Neural cell (in vitro differentiated cells): ENCODE measurements around the gene ITGA8. TPM values are rescaled to one million over a fixed set of nuclear protein-coding genes. Genes with fewer than 3 reads are reported as not detected.

Experiments used
- H2AFZ ChIP-seq: fragments of 200-600, 300-800 bp; sonication (generic), shearing (Covaris generic); 2 replicates; pipeline ENCODE4 v1.6.0; 2014; ENCODE audit warnings: low read depth, mild to moderate bottlenecking, antibody characterized with exemption, low read length, moderate library complexity
- H3F3A ChIP-seq: fragments of 200-600 bp; shearing (Covaris generic); 2 replicates; pipeline ENCODE4 v1.6.1; 2016; ENCODE audit warnings: mild to moderate bottlenecking, moderate library complexity, mixed read lengths, antibody characterized with exemption, low read length; ENCODE audit not compliant: insufficient read depth, poor library complexity, severe bottlenecking
- H3K27ac ChIP-seq: fragments of 200-600, 300-800 bp; sonication (generic), shearing (Covaris generic); 2 replicates; pipeline ENCODE4 v1.5.1; 2014; ENCODE audit warnings: mild to moderate bottlenecking, low read length, moderate library complexity
- H3K27me3 ChIP-seq: fragments of 300-800, 200-600 bp; sonication (generic), shearing (Covaris generic); 2 replicates; pipeline ENCODE4 v1.6.0; 2014; ENCODE audit warnings: mild to moderate bottlenecking, low read depth, low read length, moderate library complexity; ENCODE audit not compliant: insufficient read depth
- H3K36me3 ChIP-seq: fragments of 300-800, 200-600 bp; sonication (generic), shearing (Covaris generic); 2 replicates; pipeline ENCODE4 v1.5.1; 2014; ENCODE audit warnings: mild to moderate bottlenecking, antibody characterized with exemption, low read length, moderate library complexity; ENCODE audit not compliant: insufficient read depth
- H3K4me2 ChIP-seq: fragments of 300-800, 200-600 bp; sonication (generic), shearing (Covaris generic); 2 replicates; pipeline ENCODE4 v1.6.0; 2014; ENCODE audit warnings: mild to moderate bottlenecking, low read length
- H3K4me3 ChIP-seq: fragments of 300-800, 200-600 bp; sonication (generic), shearing (Covaris generic); 2 replicates; pipeline ENCODE4 v1.5.1; 2014; ENCODE audit warnings: mild to moderate bottlenecking, low read length, moderate library complexity
- H3K79me2 ChIP-seq: fragments of 200-600 bp; shearing (Covaris generic); replicated peaks from 2 replicates; pipeline ENCODE4 v1.6.0; 2014; ENCODE audit warnings: mild to moderate bottlenecking, low read length, moderate library complexity; ENCODE audit not compliant: insufficient read depth
- H3K9ac ChIP-seq: fragments of 300-800, 200-600 bp; sonication (generic), shearing (Covaris generic); 2 replicates; pipeline ENCODE4 v1.6.1; 2016; ENCODE audit warnings: mild to moderate bottlenecking, low read length, mixed read lengths
- H3K9me2 ChIP-seq: fragments of 200-600 bp; shearing (Covaris generic); 2 replicates; pipeline ENCODE4 v1.6.1; 2016; ENCODE audit warnings: mild to moderate bottlenecking, low read length, mixed read lengths; ENCODE audit not compliant: insufficient read depth
- H3K9me3 ChIP-seq: fragments of 200-600, 300-800 bp; sonication (generic), shearing (Covaris generic); 2 replicates; pipeline ENCODE4 v1.6.1; 2016; ENCODE audit warnings: mild to moderate bottlenecking, mixed run types, low read length, moderate library complexity, mixed read lengths
- H4K20me1 ChIP-seq: fragments of 200-600 bp; shearing (Covaris generic); 2 replicates; pipeline ENCODE4 v1.6.1; 2016; ENCODE audit warnings: mild to moderate bottlenecking, mixed run types; ENCODE audit not compliant: insufficient read depth
- CTCF ChIP-seq: fragments of 450-650 bp; IDR thresholded peaks from 2 replicates; pipeline ENCODE4 v1.5.1; 2014; ENCODE audit warnings: antibody characterized with exemption, mild to moderate bottlenecking, moderate library complexity; ENCODE audit not compliant: poor library complexity, severe bottlenecking
- EP300 ChIP-seq: fragments of 450-650 bp; conservative IDR thresholded peaks from 2 replicates; pipeline ENCODE4 v1.6.1; 2014; ENCODE audit warnings: antibody characterized with exemption, mild to moderate bottlenecking, moderate library complexity; ENCODE audit not compliant: poor library complexity, severe bottlenecking
- EZH2 ChIP-seq: fragments of 200-600, 300-800 bp; shearing (Covaris generic), sonication (generic); IDR thresholded peaks from 2 replicates; pipeline ENCODE4 v1.6.1; 2014; ENCODE audit warnings: antibody characterized with exemption, low read length, borderline replicate concordance, mild to moderate bottlenecking; ENCODE audit not compliant: insufficient read depth, poor library complexity, severe bottlenecking
- MXI1 ChIP-seq: fragments of 450-650 bp; conservative IDR thresholded peaks from 2 replicates; pipeline ENCODE4 v1.6.1; 2014; ENCODE audit warnings: antibody characterized with exemption, mild to moderate bottlenecking; ENCODE audit not compliant: poor library complexity, severe bottlenecking
- POLR2AphosphoS5 ChIP-seq: IDR thresholded peaks from 2 replicates; pipeline ENCODE4 v1.6.1; 2012
- RAD21 ChIP-seq: fragments of 450-650 bp; conservative IDR thresholded peaks from 2 replicates; pipeline ENCODE4 v1.6.1; 2014; ENCODE audit warnings: antibody characterized with exemption, mild to moderate bottlenecking, moderate library complexity
- REST ChIP-seq: IDR thresholded peaks from 2 replicates; pipeline ENCODE4 v1.6.1; 2012; ENCODE audit warnings: borderline replicate concordance
- SMC3 ChIP-seq: fragments of 450-650 bp; conservative IDR thresholded peaks from 2 replicates; pipeline ENCODE4 v1.6.1; 2014; ENCODE audit warnings: antibody characterized with exemption, mild to moderate bottlenecking, moderate library complexity; ENCODE audit not compliant: poor library complexity
- TAF1 ChIP-seq: IDR thresholded peaks from 2 replicates; pipeline ENCODE4 v1.6.1; 2012; ENCODE audit warnings: low read depth
- polyA plus RNA-seq: library from polyadenylated mRNA; depleted of rRNA; stranded (reverse); fragments of >200 nt; gene quantifications from 2 replicates; pipeline ENCODE4 v1.2.3, GENCODE V29; 2014

The ITGA8 gene
- polyA plus RNA-seq, 1 donor from 2014 or later, result 0.11 TPM

GRCh38 chr10:15660990-15661389 is 58.7 kb downstream of the ITGA8 start:
- no peak overlapping the region for H2AFZ ChIP-seq

DNA sequence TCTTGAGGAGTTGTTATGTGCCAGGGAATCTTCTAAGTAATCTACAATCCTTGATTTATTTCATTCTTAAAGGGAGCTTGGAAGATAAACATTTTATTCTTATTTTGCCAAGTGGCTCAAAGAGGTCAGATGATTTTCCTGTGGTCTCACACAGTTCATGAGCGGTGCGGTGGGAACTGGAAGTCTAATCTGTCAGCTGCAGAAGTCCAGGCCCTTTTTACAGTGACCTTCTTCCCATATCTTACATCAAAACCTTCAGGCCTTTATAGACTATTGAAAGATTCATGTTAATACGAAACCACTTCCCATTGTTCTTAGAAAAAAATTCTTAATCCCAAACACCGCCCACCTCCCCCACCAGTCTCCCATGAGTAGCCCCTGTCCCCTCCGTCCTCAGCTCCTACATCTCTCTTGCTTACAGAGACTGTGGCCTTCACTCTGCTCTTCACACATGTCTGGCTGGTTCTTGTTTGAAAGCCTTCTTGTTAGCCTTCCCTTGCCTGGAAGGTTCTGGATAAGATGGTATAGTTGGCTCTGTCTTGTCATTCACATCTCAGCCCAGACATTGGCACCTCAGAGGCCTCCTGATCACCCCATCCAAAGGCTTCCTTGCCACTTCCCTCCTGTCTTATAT is 61.5 kb downstream of the ITGA8 start:
- H3K4me3 ChIP-seq, result no peak overlapping the region
- no peak overlapping the region for H2AFZ ChIP-seq
- H3K27ac ChIP-seq, result no peak overlapping the region
- H3K36me3 ChIP-seq, result no peaks in the 10 kb centered on the region
- no peaks in the 10 kb centered on the region for H3K79me2 ChIP-seq
- H3K4me2 ChIP-seq, result no peak overlapping the region
- H3K9me2 ChIP-seq, result no peaks in the 10 kb centered on the region
- H3K9me3 ChIP-seq, result no peaks in the 10 kb centered on the region
- H3F3A ChIP-seq, result no peaks in the 10 kb centered on the region
- H4K20me1 ChIP-seq, result no peaks in the 10 kb centered on the region
- no peaks in the 10 kb centered on the region for H3K27me3 ChIP-seq
- H3K9ac ChIP-seq, result no peak overlapping the region
- no peak for TF ChIP-seq REST
- no peak for TF ChIP-seq RAD21
- TF ChIP-seq TAF1, result no peak
- TF ChIP-seq MXI1, result no peak
- no peak for TF ChIP-seq EZH2
- no peak for TF ChIP-seq EP300
- no peak for TF ChIP-seq POLR2AphosphoS5
- TF ChIP-seq SMC3, result no peak

More at GRCh38 chr10:15660990-15661389, 58.7 kb downstream of the ITGA8 start:
- Histone ChIP-seq H3K79me2 (no peaks in the 10 kb centered on the region), H3K9me3 (no peaks in the 10 kb centered on the region), H3K27ac (no peak overlapping the region), H3K36me3 (no peaks in the 10 kb centered on the region), H3F3A (no peaks in the 10 kb centered on the region), H3K9me2 (no peaks in the 10 kb centered on the region), H3K9ac (no peak overlapping the region), H3K27me3 (no peaks in the 10 kb centered on the region), H3K4me3 (no peak overlapping the region), H3K4me2 (no peak overlapping the region), H4K20me1 (no peaks in the 10 kb centered on the region)
- no peak for TF ChIP-seq RAD21
- TF ChIP-seq EP300, result no peak
- no peak for TF ChIP-seq EZH2
- TF ChIP-seq REST, result no peak
- no peak for TF ChIP-seq SMC3
- no peak for TF ChIP-seq POLR2AphosphoS5
- TF ChIP-seq MXI1, result no peak
- TF ChIP-seq TAF1, result no peak
- no peak for TF ChIP-seq CTCF
